Measurements from ENCODE around the gene HDHD5. TPM values are rescaled to one million over a fixed set of nuclear protein-coding genes. Genes with fewer than 3 reads are reported as not detected.

HDHD5 gene
- total RNA-seq, 1 donor from 2014 or later: 52.6 TPM

- TF ChIP-seq, protein P1, sequence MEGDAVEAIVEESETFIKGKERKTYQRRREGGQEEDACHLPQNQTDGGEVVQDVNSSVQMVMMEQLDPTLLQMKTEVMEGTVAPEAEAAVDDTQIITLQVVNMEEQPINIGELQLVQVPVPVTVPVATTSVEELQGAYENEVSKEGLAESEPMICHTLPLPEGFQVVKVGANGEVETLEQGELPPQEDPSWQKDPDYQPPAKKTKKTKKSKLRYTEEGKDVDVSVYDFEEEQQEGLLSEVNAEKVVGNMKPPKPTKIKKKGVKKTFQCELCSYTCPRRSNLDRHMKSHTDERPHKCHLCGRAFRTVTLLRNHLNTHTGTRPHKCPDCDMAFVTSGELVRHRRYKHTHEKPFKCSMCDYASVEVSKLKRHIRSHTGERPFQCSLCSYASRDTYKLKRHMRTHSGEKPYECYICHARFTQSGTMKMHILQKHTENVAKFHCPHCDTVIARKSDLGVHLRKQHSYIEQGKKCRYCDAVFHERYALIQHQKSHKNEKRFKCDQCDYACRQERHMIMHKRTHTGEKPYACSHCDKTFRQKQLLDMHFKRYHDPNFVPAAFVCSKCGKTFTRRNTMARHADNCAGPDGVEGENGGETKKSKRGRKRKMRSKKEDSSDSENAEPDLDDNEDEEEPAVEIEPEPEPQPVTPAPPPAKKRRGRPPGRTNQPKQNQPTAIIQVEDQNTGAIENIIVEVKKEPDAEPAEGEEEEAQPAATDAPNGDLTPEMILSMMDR (IDR thresholded peaks at IDR 0.05; ENCODE audit: borderline replicate concordance): no peak
- peak overlapping the region; percentile 25 for H3K27ac ChIP-seq (replicated peaks)
- H3K9me3 ChIP-seq (replicated peaks): no peaks in the 10 kb centered on the region
- intact Hi-C loops (cut with micrococcal nuclease): no loop called here
- peaks cover 53% of the 10 kb centered on the region for H3K36me3 ChIP-seq
- no peak for DNase-seq
- no peaks in the 10 kb centered on the region for H3K27me3 ChIP-seq (ENCODE audit: low read depth)
- H3K4me3 ChIP-seq: no peak overlapping the region
- H3K4me1 ChIP-seq: no peaks in the 10 kb centered on the region
Measured at GRCh38 chr22:17107547-17107810, 51.6 kb downstream of the HDHD5 start.

DNA sequence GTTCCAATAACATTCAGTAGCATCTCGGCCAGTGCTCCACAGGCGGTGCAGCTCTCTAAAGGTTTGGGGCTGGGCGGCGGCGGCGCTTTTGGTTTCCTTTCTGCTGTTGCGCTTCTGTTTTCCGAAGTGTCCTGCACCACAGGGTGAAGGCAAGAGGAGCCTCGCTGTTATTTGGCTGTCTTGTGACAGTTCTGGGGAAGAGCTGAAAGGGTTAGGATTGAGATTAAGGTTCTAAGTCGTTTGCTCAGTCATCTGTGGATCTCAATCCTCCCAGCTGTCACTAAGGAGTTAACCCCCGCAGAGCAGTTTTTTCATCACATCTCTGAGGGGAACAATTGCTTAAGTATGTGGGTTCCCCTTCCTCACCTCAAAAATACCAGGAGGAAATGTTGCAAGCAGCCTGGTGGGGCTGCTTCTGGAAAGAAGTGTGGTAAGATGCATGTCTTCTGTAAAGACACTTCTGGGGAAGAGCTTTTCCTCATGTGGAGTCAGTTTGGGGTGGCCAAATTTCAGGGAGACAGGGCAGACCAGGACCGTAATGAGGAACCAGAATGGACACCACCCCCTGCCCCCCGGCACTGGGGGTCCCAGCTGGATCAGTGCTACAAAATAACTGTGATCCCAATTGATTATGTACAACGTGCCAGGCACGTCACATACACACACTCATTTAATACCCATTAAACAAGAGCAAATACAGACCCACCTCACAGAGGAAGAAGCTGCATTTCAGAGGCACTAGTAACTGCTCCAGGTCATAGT lies 52.1 kb downstream of the HDHD5 start:
- Histone ChIP-seq H3K4me3 (no peak overlapping the region), H3K4me1 (no peaks in the 10 kb centered on the region), H3K27me3 (ENCODE audit: low read depth) (no peaks in the 10 kb centered on the region), H3K9me3 (replicated peaks) (no peaks in the 10 kb centered on the region), H3K27ac (replicated peaks) (peak overlapping the region; percentile 25), H3K36me3 (peaks cover 58% of the 10 kb centered on the region)
- intact Hi-C loops (cut with micrococcal nuclease): no loop called here
- no peak for DNase-seq
- TF ChIP-seq, protein P1 (IDR thresholded peaks at IDR 0.05; ENCODE audit: borderline replicate concordance): no peak

- TF ChIP-seq, protein P1 (IDR thresholded peaks at IDR 0.05; ENCODE audit: borderline replicate concordance): no peak
- Histone ChIP-seq H3K9me3 (replicated peaks) (no peaks in the 10 kb centered on the region), H3K36me3 (peaks cover 65% of the 10 kb centered on the region), H3K27ac (replicated peaks) (peak overlapping the region; percentile 5), H3K27me3 (ENCODE audit: low read depth) (no peaks in the 10 kb centered on the region), H3K4me1 (no peaks in the 10 kb centered on the region), H3K4me3 (no peak overlapping the region)
- no peak for DNase-seq
- intact Hi-C loops (cut with micrococcal nuclease): no loop called here
Measured at GRCh38 chr22:17106161-17106784, 52.8 kb downstream of the HDHD5 start.

DNA sequence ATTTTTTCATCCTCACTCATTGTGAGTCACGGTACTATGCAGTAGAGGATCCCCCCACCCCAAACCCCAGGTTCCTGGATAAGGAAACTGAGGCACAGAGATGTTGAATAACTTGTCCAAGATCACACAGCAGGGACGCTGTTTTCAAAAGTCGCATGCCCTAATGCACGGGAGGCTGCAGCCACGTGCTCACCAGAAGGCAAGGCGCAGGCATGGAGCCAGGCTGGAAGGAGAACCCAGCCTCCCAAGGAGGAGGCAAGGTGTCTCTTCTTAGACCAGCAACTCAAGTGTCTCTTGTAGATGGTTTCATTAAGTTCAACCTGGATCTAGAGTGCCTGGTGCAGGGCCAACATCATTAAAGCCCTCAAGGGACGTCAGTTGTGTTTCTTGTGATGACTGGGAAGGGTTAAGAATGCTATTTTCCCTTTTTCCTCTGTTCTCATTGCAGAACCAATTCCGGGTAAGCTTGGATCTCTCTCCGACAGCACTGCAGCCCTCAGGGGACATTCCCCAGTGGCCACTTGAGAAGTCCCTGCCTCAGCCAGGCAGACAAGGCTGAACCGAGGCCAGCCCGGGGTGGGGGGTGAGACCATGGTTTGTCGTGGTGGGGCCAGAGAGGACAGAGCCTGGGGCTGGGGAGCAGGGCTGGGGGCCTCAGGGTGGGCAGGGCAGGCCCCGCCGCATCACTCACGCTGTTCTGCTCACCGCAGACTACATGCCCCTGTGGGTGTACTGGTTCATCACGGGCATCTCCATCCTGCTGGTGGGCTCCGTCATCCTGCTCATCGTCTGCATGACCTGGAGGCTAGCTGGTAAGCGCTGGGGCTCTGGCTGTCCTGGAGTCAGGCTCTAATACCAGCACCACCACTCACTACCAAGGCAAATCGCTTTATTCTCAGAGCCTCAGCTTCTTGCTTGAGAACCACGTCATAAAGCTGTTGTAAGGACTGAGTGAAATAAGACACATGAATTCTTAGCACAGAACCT lies 53.6 kb downstream of the HDHD5 start:
- intact Hi-C loops (cut with micrococcal nuclease): no loop called here
- Histone ChIP-seq H3K9me3 (replicated peaks) (no peaks in the 10 kb centered on the region), H3K27me3 (ENCODE audit: low read depth) (no peaks in the 10 kb centered on the region), H3K4me1 (no peaks in the 10 kb centered on the region), H3K36me3 (peaks cover 73% of the 10 kb centered on the region), H3K4me3 (no peak overlapping the region), H3K27ac (replicated peaks) (no peak overlapping the region)
- DNase-seq: no peak
- TF ChIP-seq, protein P1 (IDR thresholded peaks at IDR 0.05; ENCODE audit: borderline replicate concordance): no peak

GRCh38 chr22:17104336-17104935 lies 54.6 kb downstream of the HDHD5 start:
- H3K9me3 ChIP-seq (replicated peaks): no peaks in the 10 kb centered on the region
- no peak overlapping the region for H3K27ac ChIP-seq (replicated peaks)
- no peaks in the 10 kb centered on the region for H3K27me3 ChIP-seq (ENCODE audit: low read depth)
- H3K4me3 ChIP-seq: no peak overlapping the region
- TF ChIP-seq, protein P1 (IDR thresholded peaks at IDR 0.05; ENCODE audit: borderline replicate concordance): no peak
- H3K36me3 ChIP-seq: peaks cover 78% of the 10 kb centered on the region
- DNase-seq: no peak
- intact Hi-C loops (cut with micrococcal nuclease): no loop called here
- no peaks in the 10 kb centered on the region for H3K4me1 ChIP-seq
